ENCODE measurements around the gene KAZN. TPM values are rescaled to one million over a fixed set of nuclear protein-coding genes. Genes with fewer than 3 reads are reported as not detected.

Gene KAZN
- total RNA-seq, 1 donor from 2014 or later, result 2.8 TPM

DNA sequence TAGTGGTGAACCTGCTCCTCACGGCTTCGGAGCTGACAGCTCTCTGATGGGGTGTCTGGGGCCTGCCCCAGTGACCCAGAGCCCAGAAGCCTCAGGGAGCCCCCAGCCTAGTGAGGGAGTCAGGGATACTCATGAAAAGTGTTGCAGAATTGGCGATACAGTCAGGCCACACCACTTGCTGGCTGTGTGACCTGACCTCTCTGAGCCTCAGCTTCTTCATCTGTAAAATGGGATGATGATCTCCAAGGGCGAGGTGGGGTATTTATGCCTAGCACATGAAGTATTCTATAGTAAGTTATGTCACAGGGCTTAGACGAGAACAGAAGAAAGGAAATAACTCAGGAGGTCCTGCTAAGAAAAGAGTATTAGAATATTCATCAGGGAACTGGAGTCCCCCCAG lies 556.7 kb downstream of the KAZN start:
- H3K4me3 ChIP-seq (ENCODE audit: low read depth, low read length), result peak overlapping the region; percentile 75
- DNase-seq (ENCODE audit: low read depth), result no peak
- TF ChIP-seq, protein P1, sequence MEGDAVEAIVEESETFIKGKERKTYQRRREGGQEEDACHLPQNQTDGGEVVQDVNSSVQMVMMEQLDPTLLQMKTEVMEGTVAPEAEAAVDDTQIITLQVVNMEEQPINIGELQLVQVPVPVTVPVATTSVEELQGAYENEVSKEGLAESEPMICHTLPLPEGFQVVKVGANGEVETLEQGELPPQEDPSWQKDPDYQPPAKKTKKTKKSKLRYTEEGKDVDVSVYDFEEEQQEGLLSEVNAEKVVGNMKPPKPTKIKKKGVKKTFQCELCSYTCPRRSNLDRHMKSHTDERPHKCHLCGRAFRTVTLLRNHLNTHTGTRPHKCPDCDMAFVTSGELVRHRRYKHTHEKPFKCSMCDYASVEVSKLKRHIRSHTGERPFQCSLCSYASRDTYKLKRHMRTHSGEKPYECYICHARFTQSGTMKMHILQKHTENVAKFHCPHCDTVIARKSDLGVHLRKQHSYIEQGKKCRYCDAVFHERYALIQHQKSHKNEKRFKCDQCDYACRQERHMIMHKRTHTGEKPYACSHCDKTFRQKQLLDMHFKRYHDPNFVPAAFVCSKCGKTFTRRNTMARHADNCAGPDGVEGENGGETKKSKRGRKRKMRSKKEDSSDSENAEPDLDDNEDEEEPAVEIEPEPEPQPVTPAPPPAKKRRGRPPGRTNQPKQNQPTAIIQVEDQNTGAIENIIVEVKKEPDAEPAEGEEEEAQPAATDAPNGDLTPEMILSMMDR (IDR thresholded peaks at IDR 0.05; ENCODE audit: insufficient read depth, low read length, poor library complexity, severe bottlenecking), result no peak
- H3K36me3 ChIP-seq (ENCODE audit: control insufficient read depth, insufficient read depth, low read length), result peaks cover 1% of the 10 kb centered on the region
- no peaks in the 10 kb centered on the region for H3K27me3 ChIP-seq (ENCODE audit: control insufficient read depth, insufficient read depth, low read length)

DNA sequence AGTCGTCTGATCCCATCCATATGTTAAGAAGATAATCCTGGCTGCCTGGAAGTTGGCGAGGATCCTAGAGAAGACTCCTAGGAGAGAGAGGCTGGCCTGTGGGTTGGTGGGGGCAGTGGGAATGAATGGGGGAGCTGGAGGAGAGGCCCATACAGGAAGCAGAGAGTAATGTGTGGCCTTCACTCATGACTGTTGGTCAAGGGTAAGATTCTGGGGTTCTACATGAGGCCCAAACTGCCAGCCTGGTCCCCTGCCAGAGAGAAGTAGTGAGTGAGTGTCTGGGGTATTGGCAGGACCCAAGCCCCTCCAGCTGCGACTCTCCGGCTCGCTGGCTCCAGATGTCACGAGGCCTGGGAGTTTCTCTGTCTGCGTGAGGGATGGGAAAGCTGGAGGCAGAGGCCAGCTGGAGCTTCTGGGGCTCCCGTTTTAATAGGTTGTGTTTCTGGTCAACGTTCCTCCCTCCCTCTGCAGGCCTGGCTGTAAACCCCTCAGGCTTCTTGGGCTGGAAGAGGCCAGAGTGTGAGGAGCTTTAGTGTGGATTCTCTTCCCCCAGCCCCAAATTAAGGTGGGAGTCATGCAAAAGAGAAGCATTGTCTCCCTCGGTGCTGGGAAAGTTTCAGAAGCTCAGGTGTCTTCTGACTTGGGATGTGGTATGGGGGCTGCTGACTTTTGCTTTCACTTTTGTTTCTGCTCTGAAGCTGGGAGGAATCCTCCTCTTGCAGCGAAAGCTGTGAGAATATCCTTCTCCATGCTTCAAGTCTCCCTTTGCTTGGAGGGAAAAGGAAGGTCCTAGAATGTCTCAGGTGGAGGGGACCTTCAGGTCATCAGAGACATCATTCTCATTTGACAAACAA lies 557.6 kb downstream of the KAZN start:
- H3K27me3 ChIP-seq (ENCODE audit: control insufficient read depth, insufficient read depth, low read length), result no peaks in the 10 kb centered on the region
- TF ChIP-seq, protein P1 (IDR thresholded peaks at IDR 0.05; ENCODE audit: insufficient read depth, low read length, poor library complexity, severe bottlenecking), result no peak
- peaks cover 1% of the 10 kb centered on the region for H3K36me3 ChIP-seq (ENCODE audit: control insufficient read depth, insufficient read depth, low read length)
- no peak for DNase-seq (ENCODE audit: low read depth)
- H3K4me3 ChIP-seq (ENCODE audit: low read depth, low read length), result no peak overlapping the region

DNA sequence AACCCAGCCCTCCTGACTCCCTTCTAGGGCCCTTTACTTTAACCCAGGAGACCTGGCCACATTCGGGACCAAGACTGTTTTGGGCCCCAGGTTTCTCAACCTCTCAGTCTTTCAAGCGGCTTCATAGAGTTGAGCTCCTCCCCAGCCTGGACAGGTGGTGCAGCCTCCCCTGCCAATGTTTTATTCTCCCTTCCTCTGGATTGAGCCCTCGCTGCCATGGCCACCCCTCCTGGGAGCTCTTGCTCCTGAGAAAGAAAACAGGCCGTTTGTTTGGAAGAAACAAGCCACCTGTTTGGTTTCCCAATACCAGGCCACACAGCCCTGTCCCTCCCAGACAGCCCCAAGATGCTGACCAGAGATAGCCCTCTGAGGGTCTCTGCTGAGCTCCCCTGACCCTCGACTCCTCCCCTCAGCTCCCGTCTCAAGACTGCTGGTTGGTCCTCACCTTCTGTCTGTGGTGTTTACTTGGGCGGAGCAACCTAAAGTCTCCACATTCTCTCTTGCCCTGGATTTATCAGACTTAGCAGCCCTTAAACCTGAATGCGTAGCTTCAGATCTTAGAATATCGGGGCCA lies 558.4 kb downstream of the KAZN start:
- no peak for DNase-seq (ENCODE audit: low read depth)
- Histone ChIP-seq H3K36me3 (ENCODE audit: control insufficient read depth, insufficient read depth, low read length) (peaks cover 1% of the 10 kb centered on the region), H3K4me3 (ENCODE audit: low read depth, low read length) (no peak overlapping the region), H3K27me3 (ENCODE audit: control insufficient read depth, insufficient read depth, low read length) (no peaks in the 10 kb centered on the region)
- TF ChIP-seq, protein P1 (IDR thresholded peaks at IDR 0.05; ENCODE audit: insufficient read depth, low read length, poor library complexity, severe bottlenecking), result no peak

DNA sequence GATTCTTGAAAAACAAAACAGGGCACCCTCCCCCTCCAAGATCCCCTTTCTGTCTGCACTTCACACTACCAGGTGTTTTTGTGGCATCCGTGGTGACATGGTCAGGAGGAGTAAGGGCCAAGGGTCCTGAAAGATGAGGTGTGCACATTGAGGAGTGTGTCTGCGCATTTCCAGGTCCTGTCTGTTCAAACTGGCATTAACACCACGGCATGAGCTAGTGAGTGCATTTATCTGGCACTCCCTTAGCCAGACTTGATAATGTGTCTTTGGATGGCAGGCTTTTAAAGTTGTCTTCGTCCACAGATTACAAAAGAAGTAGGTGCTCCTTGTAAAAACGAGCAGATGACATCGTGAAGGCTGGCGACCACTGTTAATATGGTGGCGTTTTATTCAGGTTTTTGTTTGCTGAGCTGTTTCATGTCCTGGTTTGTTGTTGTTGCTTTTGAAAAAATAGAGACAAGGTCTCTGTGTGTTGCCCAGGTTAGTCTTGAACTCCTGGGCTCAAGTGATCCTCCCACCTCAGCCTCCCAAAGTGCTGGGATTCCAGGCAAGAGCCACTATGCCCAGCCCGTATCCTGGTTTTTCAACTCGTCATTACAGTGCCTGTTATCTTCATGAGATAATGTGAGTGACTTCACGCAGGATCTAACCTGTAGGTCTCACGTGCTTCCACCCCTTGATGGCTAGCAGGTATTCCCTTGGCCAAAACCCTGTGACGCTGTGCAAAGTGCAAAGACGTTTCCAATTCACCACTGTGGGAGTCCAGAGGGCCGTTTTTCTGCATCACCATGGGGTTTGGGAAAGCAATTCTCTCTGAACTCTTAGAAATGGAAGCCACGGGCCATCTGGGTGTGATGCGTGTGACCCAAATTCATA lies 559.3 kb downstream of the KAZN start:
- peaks cover 1% of the 10 kb centered on the region for H3K36me3 ChIP-seq (ENCODE audit: control insufficient read depth, insufficient read depth, low read length)
- TF ChIP-seq, protein P1 (IDR thresholded peaks at IDR 0.05; ENCODE audit: insufficient read depth, low read length, poor library complexity, severe bottlenecking), result no peak
- no peak overlapping the region for H3K4me3 ChIP-seq (ENCODE audit: low read depth, low read length)
- DNase-seq (ENCODE audit: low read depth), result no peak
- H3K27me3 ChIP-seq (ENCODE audit: control insufficient read depth, insufficient read depth, low read length), result no peaks in the 10 kb centered on the region

DNA sequence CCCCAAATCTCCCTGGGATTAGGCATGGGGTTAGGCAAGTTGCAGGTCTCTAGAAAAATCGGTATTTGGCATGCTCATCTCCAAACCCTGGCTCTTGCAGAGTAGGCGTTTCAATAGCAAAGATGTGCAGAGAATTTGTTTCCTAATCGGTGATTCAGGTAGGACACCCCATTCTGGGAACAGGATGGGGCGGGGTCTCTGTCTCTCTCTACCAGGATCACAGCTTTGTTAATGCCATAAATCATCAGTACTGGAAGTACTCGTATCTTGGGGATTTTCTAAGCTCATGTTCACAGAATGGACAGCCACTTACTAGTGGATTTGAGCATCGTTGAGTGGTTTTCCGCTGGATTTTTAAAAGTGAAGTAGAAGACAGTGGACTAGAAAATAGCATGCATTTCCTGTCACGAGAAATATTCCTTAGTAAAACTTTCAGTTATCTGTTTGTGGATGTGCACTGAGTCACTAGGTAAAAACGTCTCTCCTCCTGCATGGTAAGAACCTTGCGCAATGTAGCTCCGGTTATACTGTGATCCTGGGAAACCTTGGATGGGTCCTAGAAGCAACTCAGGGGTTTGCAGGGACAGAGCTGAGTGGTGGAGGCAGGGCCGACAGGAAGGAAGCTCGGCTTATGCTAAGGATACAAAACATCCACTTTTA lies 560.2 kb downstream of the KAZN start:
- TF ChIP-seq, protein P1 (IDR thresholded peaks at IDR 0.05; ENCODE audit: insufficient read depth, low read length, poor library complexity, severe bottlenecking), result no peak
- peak; percentile 69 for DNase-seq (ENCODE audit: low read depth)

More for the DNA sequence above, 560.2 kb downstream of the KAZN start:
- no peak overlapping the region for H3K4me3 ChIP-seq (ENCODE audit: low read depth, low read length)
- no peaks in the 10 kb centered on the region for H3K27me3 ChIP-seq (ENCODE audit: control insufficient read depth, insufficient read depth, low read length)
- H3K36me3 ChIP-seq (ENCODE audit: control insufficient read depth, insufficient read depth, low read length), result peaks cover 1% of the 10 kb centered on the region

All from kidney epithelial cell (primary cell).